ENCODE results near the gene ECSIT.
A peak's percentile ranks its signal among the peaks of the same experiment; 100 is the strongest.

ECSIT gene

DNA sequence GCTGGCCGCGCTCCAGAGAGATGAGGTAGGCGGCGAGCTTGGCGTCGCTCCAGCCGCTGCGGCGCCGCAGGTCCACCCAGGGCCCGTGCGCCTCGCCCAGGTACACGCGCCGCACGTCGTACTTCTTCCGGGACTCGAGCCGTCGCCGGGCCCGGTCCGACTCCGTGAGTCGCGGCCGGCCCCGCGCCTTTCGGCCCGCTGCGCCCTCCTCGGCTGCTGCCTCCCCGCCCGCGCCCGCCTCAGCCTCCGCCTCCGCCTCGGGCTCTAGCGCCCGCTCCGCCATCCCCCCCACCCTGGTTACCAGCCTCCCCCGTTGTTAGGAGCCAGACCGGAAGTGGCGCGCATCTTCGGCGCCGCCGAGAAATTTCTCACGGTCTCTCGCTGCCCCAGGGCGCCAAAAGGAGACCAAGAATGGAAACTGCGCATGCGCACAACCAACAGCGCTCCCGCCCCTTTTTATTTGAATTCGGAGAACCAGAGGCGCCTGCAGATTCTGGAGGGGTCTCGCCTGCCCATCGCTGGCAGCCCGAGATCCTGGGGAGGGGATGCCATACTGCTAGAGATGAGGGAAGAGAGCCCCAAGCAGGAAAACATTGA, 23.3 kb downstream of the ECSIT start, which contains the start of gene ZNF653:
TSS of gene ZNF653 (minus strand) at position 336 of the 597 bp plus-strand sequence. CDS start at position 283, 53 bp downstream.
- H3K4me3 ChIP-seq (ENCODE audit: low read length) = peak within 1 kb of the TSS; percentile 87
- peaks cover 2% of the 10 kb centered on the region for H3K36me3 ChIP-seq (ENCODE audit: insufficient read depth, low read length)
- peak within 1 kb of the TSS; percentile 1 for H2AFZ ChIP-seq (ENCODE audit: low read depth, low read length)
- H3K9me3 ChIP-seq (ENCODE audit: low read length) = no peaks in the 10 kb centered on the region
- peaks cover 10% of the 10 kb centered on the region for H3K4me1 ChIP-seq (ENCODE audit: insufficient read depth, low read length)
- no peaks in the 10 kb centered on the region for H3K27me3 ChIP-seq (ENCODE audit: insufficient read depth, low read length)

DNA sequence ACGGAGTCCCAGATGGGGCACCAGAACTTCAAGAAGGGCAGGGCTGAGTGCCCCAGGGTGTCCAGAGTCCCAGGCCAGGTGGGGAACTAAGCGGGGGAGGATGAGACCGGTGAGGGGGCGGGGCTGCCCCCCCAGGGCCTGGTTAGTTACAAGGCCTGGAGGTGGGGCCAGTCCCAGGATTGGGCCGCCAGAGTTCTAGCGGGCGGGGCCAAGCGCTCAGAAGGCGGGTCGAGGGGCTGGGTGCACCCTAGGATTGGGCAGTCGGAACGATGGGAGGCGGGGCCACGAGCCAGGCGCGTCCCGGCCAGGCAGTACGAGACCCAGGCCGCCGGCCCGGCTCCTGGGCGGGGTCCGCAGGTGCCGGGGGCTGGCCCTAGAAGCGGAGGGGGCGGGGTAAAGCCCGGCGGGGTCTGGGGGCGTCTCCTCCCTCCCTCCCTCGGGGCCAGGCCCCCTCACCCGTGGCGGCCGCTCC, 23.9 kb downstream of the ECSIT start:
- peaks cover 2% of the 10 kb centered on the region for H3K36me3 ChIP-seq (ENCODE audit: insufficient read depth, low read length)
- no peaks in the 10 kb centered on the region for H3K9me3 ChIP-seq (ENCODE audit: low read length)
- peaks cover 10% of the 10 kb centered on the region for H3K4me1 ChIP-seq (ENCODE audit: insufficient read depth, low read length)
- peak overlapping the region; percentile 87 for H3K4me3 ChIP-seq (ENCODE audit: low read length)
- H3K27me3 ChIP-seq (ENCODE audit: insufficient read depth, low read length) = no peaks in the 10 kb centered on the region
- H2AFZ ChIP-seq (ENCODE audit: low read depth, low read length) = peak overlapping the region; percentile 1

DNA sequence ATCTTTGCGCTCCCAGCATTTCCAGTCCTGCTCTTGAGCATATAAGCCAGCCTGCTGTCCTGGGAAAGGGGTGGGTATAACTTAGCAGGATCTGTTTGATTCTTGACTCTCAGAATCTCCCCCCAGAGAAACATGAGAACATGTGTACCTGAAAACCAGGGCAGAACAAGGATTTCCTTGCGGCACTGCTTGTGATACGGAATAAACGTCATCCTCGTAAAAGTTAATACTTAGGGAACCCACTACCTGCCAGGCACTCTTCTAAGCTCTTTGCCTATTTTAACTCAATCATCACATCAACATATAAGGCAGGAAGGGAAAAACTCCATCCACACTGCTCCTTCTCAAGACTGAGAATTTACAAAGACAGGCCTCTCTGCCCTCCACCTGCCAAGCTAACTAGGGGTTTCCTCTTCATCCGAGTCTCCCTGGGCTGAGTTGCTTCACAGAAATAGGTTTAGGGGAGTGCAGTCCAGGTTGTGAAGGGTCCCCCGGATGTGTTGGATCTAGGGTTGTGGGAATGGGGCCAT, 24.4 kb downstream of the ECSIT start:
- H3K36me3 ChIP-seq (ENCODE audit: insufficient read depth, low read length) = peaks cover 2% of the 10 kb centered on the region
- H3K9me3 ChIP-seq (ENCODE audit: low read length) = no peaks in the 10 kb centered on the region
- peak overlapping the region; percentile 1 for H2AFZ ChIP-seq (ENCODE audit: low read depth, low read length)
- H3K4me3 ChIP-seq (ENCODE audit: low read length) = peak overlapping the region; percentile 87
- H3K27me3 ChIP-seq (ENCODE audit: insufficient read depth, low read length) = no peaks in the 10 kb centered on the region
- peaks cover 10% of the 10 kb centered on the region for H3K4me1 ChIP-seq (ENCODE audit: insufficient read depth, low read length)

DNA sequence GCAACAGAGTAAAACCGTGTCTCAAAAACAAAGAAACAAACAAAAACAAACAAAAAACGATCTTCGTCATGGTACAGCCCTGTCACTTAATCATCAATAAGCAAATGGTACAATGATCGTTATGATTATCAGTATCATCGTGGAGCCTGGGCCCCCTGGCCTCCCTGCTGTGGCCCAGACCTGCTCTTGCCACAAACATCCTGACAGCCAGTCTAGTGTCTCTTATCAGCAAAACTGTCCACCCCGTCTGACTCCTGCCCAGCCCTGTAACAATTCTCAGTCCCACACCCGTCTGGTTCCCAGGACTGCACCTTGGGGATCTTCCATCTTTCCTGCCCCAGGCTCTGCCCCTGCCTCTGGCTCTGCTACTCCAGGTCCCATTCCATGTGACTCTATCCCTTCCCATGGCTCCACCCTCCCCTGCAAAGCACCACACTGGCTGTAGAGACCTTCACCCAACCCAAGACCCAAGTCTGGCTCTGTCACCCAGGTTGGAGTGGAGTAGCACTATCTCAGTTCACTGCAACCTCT, 29.0 kb downstream of the ECSIT start:
- no peak overlapping the region for H2AFZ ChIP-seq (ENCODE audit: low read depth, low read length)
- no peaks in the 10 kb centered on the region for H3K27me3 ChIP-seq (ENCODE audit: insufficient read depth, low read length)
- no peak overlapping the region for H3K4me3 ChIP-seq (ENCODE audit: low read length)
- no peaks in the 10 kb centered on the region for H3K9me3 ChIP-seq (ENCODE audit: low read length)
- H3K4me1 ChIP-seq (ENCODE audit: insufficient read depth, low read length) = peaks cover 5% of the 10 kb centered on the region
- peaks cover 19% of the 10 kb centered on the region for H3K36me3 ChIP-seq (ENCODE audit: insufficient read depth, low read length)

DNA sequence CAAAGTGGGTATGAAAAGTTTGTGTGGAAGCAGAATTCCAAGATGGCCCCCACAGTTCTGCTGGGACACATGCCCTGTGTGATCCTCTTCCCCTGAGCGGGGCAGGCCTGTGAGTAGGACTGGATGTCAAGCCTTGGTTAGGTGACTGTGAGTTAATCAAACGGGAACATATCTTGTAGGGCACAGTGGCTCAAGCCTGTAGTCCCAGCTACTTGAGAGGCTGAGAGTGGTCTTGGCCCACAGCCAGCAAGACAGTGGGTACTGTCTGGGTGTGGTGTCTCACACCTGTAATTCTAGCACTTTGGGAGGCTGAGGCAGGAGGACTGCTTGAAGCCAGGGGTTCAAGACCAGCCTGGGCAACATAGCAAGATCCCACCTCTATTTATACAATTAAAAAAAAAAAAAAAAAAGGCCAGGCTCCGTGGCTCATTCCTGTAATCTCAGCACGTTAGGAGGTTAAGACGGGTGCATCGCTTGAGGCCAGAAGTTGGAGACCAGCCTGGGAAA, 29.7 kb downstream of the ECSIT start:
- Histone ChIP-seq H3K27me3 (ENCODE audit: insufficient read depth, low read length) (no peaks in the 10 kb centered on the region), H3K4me1 (ENCODE audit: insufficient read depth, low read length) (no peaks in the 10 kb centered on the region), H3K9me3 (ENCODE audit: low read length) (no peaks in the 10 kb centered on the region), H2AFZ (ENCODE audit: low read depth, low read length) (no peak overlapping the region), H3K36me3 (ENCODE audit: insufficient read depth, low read length) (peaks cover 23% of the 10 kb centered on the region), H3K4me3 (ENCODE audit: low read length) (no peak overlapping the region)

DNA sequence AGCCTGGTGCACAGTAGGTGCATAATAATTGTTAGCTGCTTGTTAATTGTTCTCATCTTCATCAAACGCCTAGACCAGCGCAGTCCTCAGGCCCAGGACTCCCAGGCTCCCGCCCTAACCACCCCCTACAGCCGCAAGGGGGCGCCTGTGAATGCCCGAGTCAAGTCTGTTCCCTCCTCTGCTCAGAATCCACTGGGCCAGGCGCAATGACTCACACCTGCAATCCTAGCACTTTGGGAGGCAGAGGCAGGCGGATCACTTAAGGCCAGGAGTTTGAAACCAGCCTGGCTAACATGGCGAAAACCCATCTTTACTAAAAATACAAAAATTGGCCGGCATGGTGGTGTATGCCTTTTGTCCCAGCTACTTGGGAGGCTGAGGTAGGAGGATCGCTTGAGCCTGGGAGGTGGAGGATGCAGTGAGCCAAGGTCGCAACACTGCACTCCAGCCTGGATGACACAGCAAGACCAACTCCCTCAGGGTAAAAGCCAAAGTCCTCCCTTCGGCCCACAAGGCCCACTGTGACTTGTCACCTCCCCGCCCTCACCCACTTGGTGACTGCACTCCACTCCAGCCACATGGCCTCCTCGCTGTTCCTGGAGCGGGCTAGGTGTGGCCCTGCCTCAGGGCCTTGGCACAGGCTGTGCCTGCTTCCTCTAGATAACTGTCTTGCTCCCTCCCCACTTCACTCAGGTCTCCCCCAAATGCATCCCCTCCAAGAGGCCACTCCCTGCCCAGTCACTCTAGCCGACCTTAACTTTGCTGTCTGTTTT, 32.4 kb downstream of the ECSIT start:
- no peak overlapping the region for H2AFZ ChIP-seq (ENCODE audit: low read depth, low read length)
- no peak overlapping the region for H3K4me3 ChIP-seq (ENCODE audit: low read length)
- H3K4me1 ChIP-seq (ENCODE audit: insufficient read depth, low read length) = no peaks in the 10 kb centered on the region
- H3K9me3 ChIP-seq (ENCODE audit: low read length) = no peaks in the 10 kb centered on the region
- H3K27me3 ChIP-seq (ENCODE audit: insufficient read depth, low read length) = no peaks in the 10 kb centered on the region
- H3K36me3 ChIP-seq (ENCODE audit: insufficient read depth, low read length) = peaks cover 24% of the 10 kb centered on the region

DNA sequence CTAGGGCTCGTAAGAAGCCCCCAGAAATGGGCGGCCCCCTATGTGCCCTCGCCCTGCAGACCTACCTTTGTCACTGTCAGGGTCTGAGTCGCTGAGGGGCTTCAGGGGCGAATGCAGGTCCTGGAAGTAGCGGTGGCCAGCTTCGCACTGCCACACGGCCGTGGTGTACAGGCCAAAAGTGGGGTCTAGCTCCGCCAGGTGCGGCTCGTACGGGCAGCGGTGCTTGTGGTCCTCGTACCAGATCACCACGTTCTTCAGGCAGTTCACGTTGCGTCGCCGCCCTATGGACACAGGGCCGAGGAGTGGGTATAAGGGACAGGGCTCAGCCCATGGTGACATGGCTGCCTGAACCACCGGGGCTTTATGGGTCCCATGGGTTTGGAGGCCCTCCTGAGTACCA, 33.0 kb downstream of the ECSIT start:
- H3K4me3 ChIP-seq (ENCODE audit: low read length) = no peak overlapping the region
- H3K9me3 ChIP-seq (ENCODE audit: low read length) = no peaks in the 10 kb centered on the region
- peaks cover 24% of the 10 kb centered on the region for H3K36me3 ChIP-seq (ENCODE audit: insufficient read depth, low read length)
- H2AFZ ChIP-seq (ENCODE audit: low read depth, low read length) = no peak overlapping the region
- H3K4me1 ChIP-seq (ENCODE audit: insufficient read depth, low read length) = no peaks in the 10 kb centered on the region
- H3K27me3 ChIP-seq (ENCODE audit: insufficient read depth, low read length) = no peaks in the 10 kb centered on the region

DNA sequence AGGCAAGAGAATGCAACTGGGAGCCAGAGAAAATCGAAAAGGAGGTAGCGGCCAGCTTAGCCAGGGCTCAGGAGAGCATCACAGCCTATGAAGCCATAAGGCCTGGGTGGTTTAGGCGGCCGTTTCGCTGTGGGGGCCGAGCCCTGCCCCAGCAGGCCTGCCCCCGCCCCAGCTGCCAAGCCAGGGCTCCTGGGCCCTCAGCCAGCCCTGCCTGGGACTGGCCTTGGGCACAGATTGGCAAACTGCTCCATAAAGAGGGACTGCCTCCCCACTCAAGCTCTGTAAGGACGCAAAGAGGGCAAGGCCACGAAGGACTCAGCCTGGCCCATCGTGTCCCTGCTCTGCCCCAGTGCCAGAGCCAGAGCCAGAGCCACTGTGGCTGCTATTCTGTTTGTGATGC, 33.5 kb downstream of the ECSIT start:
- Histone ChIP-seq H3K36me3 (ENCODE audit: insufficient read depth, low read length) (peaks cover 27% of the 10 kb centered on the region), H3K9me3 (ENCODE audit: low read length) (no peaks in the 10 kb centered on the region), H3K27me3 (ENCODE audit: insufficient read depth, low read length) (no peaks in the 10 kb centered on the region), H3K4me1 (ENCODE audit: insufficient read depth, low read length) (no peaks in the 10 kb centered on the region), H2AFZ (ENCODE audit: low read depth, low read length) (no peak overlapping the region), H3K4me3 (ENCODE audit: low read length) (no peak overlapping the region)

DNA sequence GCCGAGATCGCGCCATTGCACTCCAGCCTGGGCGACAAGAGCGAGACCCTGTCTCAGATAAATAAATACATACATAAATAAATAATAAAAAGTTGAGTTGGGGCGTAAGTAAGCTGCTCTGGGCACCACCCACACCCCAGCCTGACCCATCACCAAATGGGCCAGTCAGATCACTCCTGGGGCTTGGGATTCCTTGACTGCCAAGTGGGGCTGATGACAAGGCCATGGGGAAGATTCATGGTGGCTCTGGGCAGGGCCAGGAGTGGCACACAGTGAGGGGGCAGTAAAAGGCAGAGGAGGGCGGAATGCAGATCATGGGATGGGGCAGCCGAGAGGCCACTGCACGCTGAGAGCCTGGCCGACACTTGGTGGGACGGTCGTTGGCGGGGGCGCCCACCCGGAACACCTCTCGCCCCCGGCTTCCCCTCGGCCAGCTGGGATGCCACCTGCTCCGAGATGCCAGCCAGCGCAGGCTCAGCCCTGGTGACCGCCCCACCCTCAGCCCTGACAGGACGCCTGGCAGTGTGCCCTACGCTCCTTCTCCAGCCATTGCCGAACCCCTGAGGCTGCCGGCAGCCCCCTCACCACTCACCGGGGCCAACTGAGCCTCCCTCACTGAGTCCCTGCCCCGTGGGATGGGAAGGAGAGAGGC, 34.2 kb downstream of the ECSIT start:
- H3K27me3 ChIP-seq (ENCODE audit: insufficient read depth, low read length) = no peaks in the 10 kb centered on the region
- no peaks in the 10 kb centered on the region for H3K4me1 ChIP-seq (ENCODE audit: insufficient read depth, low read length)
- peaks cover 28% of the 10 kb centered on the region for H3K36me3 ChIP-seq (ENCODE audit: insufficient read depth, low read length)
- no peak overlapping the region for H2AFZ ChIP-seq (ENCODE audit: low read depth, low read length)
- no peaks in the 10 kb centered on the region for H3K9me3 ChIP-seq (ENCODE audit: low read length)
- no peak overlapping the region for H3K4me3 ChIP-seq (ENCODE audit: low read length)

DNA sequence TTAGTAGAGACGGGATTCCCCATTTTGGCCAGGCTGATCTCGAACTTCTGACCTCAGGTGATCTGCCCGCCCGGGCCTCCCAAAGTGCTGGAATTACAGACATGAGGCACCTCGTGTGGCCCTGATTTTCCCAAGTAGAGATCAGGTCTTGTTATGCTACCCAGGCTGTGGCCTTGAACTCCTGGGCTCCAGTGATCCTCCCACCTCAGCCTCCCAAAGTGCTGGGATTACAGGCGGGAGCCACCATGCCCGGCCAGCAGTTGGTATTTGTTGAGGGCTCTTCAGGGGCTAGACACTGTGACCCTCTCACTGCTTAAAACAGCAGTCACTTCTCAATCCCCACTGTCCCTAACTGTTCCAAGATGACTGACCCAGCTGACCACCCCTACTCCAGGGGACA, 39.6 kb downstream of the ECSIT start:
- no peak overlapping the region for H2AFZ ChIP-seq (ENCODE audit: low read depth, low read length)
- H3K9me3 ChIP-seq (ENCODE audit: low read length) = no peaks in the 10 kb centered on the region
- no peak overlapping the region for H3K4me3 ChIP-seq (ENCODE audit: low read length)
- H3K4me1 ChIP-seq (ENCODE audit: insufficient read depth, low read length) = no peaks in the 10 kb centered on the region
- peaks cover 14% of the 10 kb centered on the region for H3K36me3 ChIP-seq (ENCODE audit: insufficient read depth, low read length)
- H3K27me3 ChIP-seq (ENCODE audit: insufficient read depth, low read length) = no peaks in the 10 kb centered on the region

DNA sequence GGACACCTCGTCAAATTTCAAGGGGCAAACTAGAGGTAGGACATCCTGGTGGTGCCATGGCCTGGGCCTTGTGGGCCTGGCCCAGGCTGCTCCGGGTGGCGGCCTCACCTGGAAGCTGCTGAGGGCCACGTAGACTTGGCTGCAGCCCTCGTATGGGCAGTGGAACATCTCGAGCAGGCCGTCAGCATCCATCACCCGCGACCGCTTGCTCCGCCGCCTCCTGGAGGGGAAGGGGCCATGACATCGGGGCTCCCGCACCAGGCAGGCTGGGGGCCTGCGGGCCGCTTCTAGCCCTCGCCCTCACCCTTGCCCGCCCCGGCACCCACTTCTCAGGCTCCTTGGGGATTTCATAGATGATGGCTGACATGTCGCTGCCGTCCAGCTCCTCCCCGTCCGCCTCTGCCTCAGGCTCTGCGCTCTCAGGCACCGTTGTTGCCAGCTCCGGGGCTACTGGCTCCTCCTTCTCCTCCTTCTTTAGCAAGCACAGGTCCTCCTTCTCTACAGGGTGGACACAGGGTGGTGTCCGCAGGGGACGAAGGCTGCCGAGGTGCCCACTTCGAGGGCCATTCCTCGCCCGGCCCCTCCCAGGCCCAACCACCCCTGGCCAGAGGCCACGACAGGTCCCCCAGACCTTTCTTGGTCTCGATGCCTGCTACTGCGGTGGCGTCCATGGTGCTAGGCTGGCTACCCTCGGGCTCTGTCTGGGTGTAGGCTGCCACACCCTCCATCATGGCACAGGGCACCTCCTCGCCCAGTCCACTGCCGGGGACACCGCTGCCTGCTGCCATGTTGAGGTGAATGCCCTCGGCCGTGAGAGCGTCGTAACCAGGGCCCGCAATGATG, 42.1 kb downstream of the ECSIT start:
- no peaks in the 10 kb centered on the region for H3K4me1 ChIP-seq (ENCODE audit: insufficient read depth, low read length)
- no peaks in the 10 kb centered on the region for H3K9me3 ChIP-seq (ENCODE audit: low read length)
- H3K36me3 ChIP-seq (ENCODE audit: insufficient read depth, low read length) = peaks cover 16% of the 10 kb centered on the region
- no peak overlapping the region for H2AFZ ChIP-seq (ENCODE audit: low read depth, low read length)
- H3K4me3 ChIP-seq (ENCODE audit: low read length) = no peak overlapping the region
- H3K27me3 ChIP-seq (ENCODE audit: insufficient read depth, low read length) = no peaks in the 10 kb centered on the region

DNA sequence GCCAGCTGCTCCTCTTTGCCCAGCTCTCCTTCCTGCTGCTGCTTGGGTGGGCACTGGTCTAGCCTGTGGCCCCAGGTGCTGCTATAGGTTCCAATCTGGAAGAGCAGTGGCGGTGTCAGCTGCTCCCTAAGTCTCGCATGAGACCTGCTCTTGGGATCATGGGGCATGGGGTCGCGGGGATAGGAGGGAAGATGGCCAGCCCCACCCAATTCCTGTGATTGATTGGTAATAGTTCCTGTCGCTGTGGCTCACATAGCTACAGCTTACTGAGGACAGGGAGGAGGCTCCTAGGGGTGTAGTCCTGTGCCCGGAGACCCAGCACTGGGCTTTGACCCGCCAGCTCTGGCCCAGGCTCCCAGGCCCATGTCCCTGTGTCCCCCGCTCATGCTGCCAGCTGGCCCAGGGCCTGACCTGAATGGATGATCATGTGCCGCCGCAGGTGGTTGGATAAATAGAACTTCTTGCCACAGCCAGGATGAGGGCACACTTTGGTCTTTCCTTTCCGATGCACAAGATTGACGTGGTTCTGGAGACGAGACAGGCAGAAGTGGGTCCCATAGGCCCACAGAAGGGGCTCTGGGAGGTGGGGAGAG, 43.6 kb downstream of the ECSIT start:
- Histone ChIP-seq H3K36me3 (ENCODE audit: insufficient read depth, low read length) (peaks cover 12% of the 10 kb centered on the region), H2AFZ (ENCODE audit: low read depth, low read length) (no peak overlapping the region), H3K4me3 (ENCODE audit: low read length) (no peak overlapping the region), H3K9me3 (ENCODE audit: low read length) (no peaks in the 10 kb centered on the region), H3K27me3 (ENCODE audit: insufficient read depth, low read length) (no peaks in the 10 kb centered on the region), H3K4me1 (ENCODE audit: insufficient read depth, low read length) (no peaks in the 10 kb centered on the region)
